H9 (cell line): ENCODE data around the gene KCNG2. TPM values are rescaled to one million over a fixed set of nuclear protein-coding genes. Genes with fewer than 3 reads are reported as not detected.

Experiments used
- DNase-seq: peaks from one replicate; pipeline ENCODE4 v3.0.0-alpha.2; 2017
- H2AFZ ChIP-seq: one replicate; pipeline ENCODE4 v1.6.1; 2013; ENCODE audit warnings: mild to moderate bottlenecking, low read length, control low read depth, moderate library complexity
- H2AK5ac ChIP-seq: 2 replicates; pipeline ENCODE4 v1.6.1; 2013; ENCODE audit warnings: low read length, control low read depth, mixed read lengths; ENCODE audit not compliant: insufficient read length
- H2BK120ac ChIP-seq: one replicate; pipeline ENCODE4 v1.6.1; 2013; ENCODE audit warnings: low read depth, mild to moderate bottlenecking, low read length, control low read depth, inconsistent platforms; ENCODE audit not compliant: poor library complexity, severe bottlenecking
- H2BK12ac ChIP-seq: 2 replicates; pipeline ENCODE4 v1.6.1; 2013; ENCODE audit warnings: low read length, control low read depth, mixed read lengths, low read depth; ENCODE audit not compliant: insufficient read length
- H2BK15ac ChIP-seq: 2 replicates; pipeline ENCODE4 v1.6.1; 2013; ENCODE audit warnings: low read depth, low read length, control low read depth
- H2BK20ac ChIP-seq: one replicate; pipeline ENCODE4 v1.6.1; 2013; ENCODE audit warnings: low read depth, mild to moderate bottlenecking, low read length, control low read depth, inconsistent platforms; ENCODE audit not compliant: poor library complexity, severe bottlenecking
- H2BK5ac ChIP-seq: 2 replicates; pipeline ENCODE4 v1.6.1; 2013; ENCODE audit warnings: low read length, control low read depth, mixed read lengths; ENCODE audit not compliant: insufficient read length
- H3K14ac ChIP-seq: 2 replicates; pipeline ENCODE4 v1.6.1; 2013; ENCODE audit warnings: low read length, control low read depth; ENCODE audit not compliant: insufficient read depth
- H3K18ac ChIP-seq: 2 replicates; pipeline ENCODE4 v1.6.1; 2013; ENCODE audit warnings: low read depth, mild to moderate bottlenecking, mixed read lengths, low read length, control low read depth; ENCODE audit not compliant: insufficient read length
- H3K23ac ChIP-seq: 2 replicates; pipeline ENCODE4 v1.6.1; 2013; ENCODE audit warnings: low read length, control low read depth, mixed read lengths, low read depth; ENCODE audit not compliant: insufficient read length
- H3K23me2 ChIP-seq: 2 replicates; pipeline ENCODE4 v1.6.1; 2013; ENCODE audit warnings: low read depth, mild to moderate bottlenecking, mixed read lengths, low read length, control low read depth; ENCODE audit not compliant: insufficient read length, poor library complexity, severe bottlenecking
- H3K27ac ChIP-seq: 2 replicates; pipeline ENCODE4 v1.5.1; 2013; ENCODE audit warnings: low read length, control low read depth, mixed read lengths, low read depth; ENCODE audit not compliant: insufficient read length
- H3K27me3 ChIP-seq: 2 replicates; pipeline ENCODE4 v1.6.1; 2013; ENCODE audit warnings: low read length, control low read depth, inconsistent platforms; ENCODE audit not compliant: insufficient read depth
- H3K4ac ChIP-seq: 2 replicates; pipeline ENCODE4 v1.6.1; 2013; ENCODE audit warnings: low read depth, mild to moderate bottlenecking, control low read depth, inconsistent platforms, low read length, moderate library complexity
- H3K4me1 ChIP-seq: 2 replicates; pipeline ENCODE4 v1.6.1; 2013; ENCODE audit warnings: low read length, control low read depth, inconsistent platforms; ENCODE audit not compliant: insufficient read depth
- H3K4me2 ChIP-seq: 2 replicates; pipeline ENCODE4 v1.6.1; 2013; ENCODE audit warnings: low read length, control low read depth, mixed read lengths; ENCODE audit not compliant: insufficient read length, insufficient read depth
- H3K56ac ChIP-seq: 2 replicates; pipeline ENCODE4 v1.6.1; 2013; ENCODE audit warnings: low read depth, mild to moderate bottlenecking, mixed read lengths, low read length, control low read depth; ENCODE audit not compliant: insufficient read length
- H3K79me1 ChIP-seq: 2 replicates; pipeline ENCODE4 v1.6.1; 2013; ENCODE audit warnings: low read depth, mild to moderate bottlenecking, moderate library complexity, low read length, control low read depth, inconsistent platforms; ENCODE audit not compliant: insufficient read depth, poor library complexity, severe bottlenecking
- H3K79me2 ChIP-seq: 2 replicates; pipeline ENCODE4 v1.6.1; 2013; ENCODE audit warnings: low read length, control low read depth, inconsistent platforms; ENCODE audit not compliant: insufficient read depth
- H3K9ac ChIP-seq: 2 replicates; pipeline ENCODE4 v1.6.1; 2013; ENCODE audit warnings: low read length, control low read depth, mixed read lengths; ENCODE audit not compliant: insufficient read length; ENCODE audit errors: extremely low read depth
- H3K9me3 ChIP-seq: one replicate; pipeline ENCODE4 v1.6.1; 2013; ENCODE audit warnings: low read depth, low read length, inconsistent platforms; ENCODE audit not compliant: control insufficient read depth
- H3T11ph ChIP-seq: one replicate; pipeline ENCODE4 v1.6.1; 2013; ENCODE audit warnings: mild to moderate bottlenecking, low read length, control low read depth, inconsistent platforms
- H4K20me1 ChIP-seq: one replicate; pipeline ENCODE4 v1.6.1; 2013; ENCODE audit not compliant: control insufficient read depth, insufficient read length, insufficient read depth
- H4K5ac ChIP-seq: 2 replicates; pipeline ENCODE4 v1.6.1; 2013; ENCODE audit warnings: low read depth, mild to moderate bottlenecking, mixed read lengths, low read length, control low read depth; ENCODE audit not compliant: insufficient read length
- H4K8ac ChIP-seq: replicated peaks from 2 replicates; pipeline ENCODE4 v1.6.1; 2013; ENCODE audit warnings: low read length, control low read depth, mixed read lengths, low read depth; ENCODE audit not compliant: insufficient read length
- H4K91ac ChIP-seq: 2 replicates; pipeline ENCODE4 v1.6.1; 2013; ENCODE audit warnings: low read depth, mild to moderate bottlenecking, moderate library complexity, mixed read lengths, low read length, control low read depth; ENCODE audit not compliant: insufficient read length
- H3K27ac Mint-ChIP-seq, 3 experiments: 2 replicates in 2 of 3; 3 replicates in 1 of 3; pipeline ENCODE4 v1.8.0; 2020 to 2021; ENCODE audit warnings: mixed read lengths in 3 of 3, mild to moderate bottlenecking in 1 of 3, moderate library complexity in 1 of 3
- H3K27me3 Mint-ChIP-seq: 2 replicates; pipeline ENCODE4 v1.8.0; 2021; ENCODE audit warnings: low read depth, mild to moderate bottlenecking, moderate library complexity, mixed read lengths
- H3K36me3 Mint-ChIP-seq, 3 experiments: 2 replicates in 2 of 3; 3 replicates in 1 of 3; pipeline ENCODE4 v1.8.0; 2020 to 2021; ENCODE audit warnings: low read depth in 3 of 3, mixed read lengths in 3 of 3; ENCODE audit not compliant: insufficient read depth in 1 of 3
- H3K4me1 Mint-ChIP-seq, 2 experiments: 2 replicates each; pipeline ENCODE4 v1.8.0; 2020; ENCODE audit warnings: mixed read lengths in 2 of 2
- H3K4me3 Mint-ChIP-seq, 2 experiments: 2 replicates in 1 of 2; 3 replicates in 1 of 2; pipeline ENCODE4 v1.8.0; 2020 to 2021; ENCODE audit warnings: mild to moderate bottlenecking in 2 of 2, mixed read lengths in 2 of 2, moderate library complexity in 1 of 2
- H3K9me3 Mint-ChIP-seq, 2 experiments: 2 replicates in 1 of 2; 3 replicates in 1 of 2; pipeline ENCODE4 v1.8.0; 2020; ENCODE audit warnings: mild to moderate bottlenecking in 2 of 2, mixed read lengths in 2 of 2, moderate library complexity in 1 of 2
- CTCF ChIP-seq: fragments of 200-600 bp; sonication (generic); conservative IDR thresholded peaks from 3 replicates; pipeline ENCODE4 v1.8.0; 2021; ENCODE audit warnings: antibody characterized with exemption, mild to moderate bottlenecking
- WGBS: extraction: QIAGEN DNeasy Blood & Tissue Kit; methylation state at CpG from one replicate; pipeline ENCODE4 v1.1.7; 2013; ENCODE audit warnings: missing lambda C conversion rate, low lambda C conversion rate, mixed read lengths; ENCODE audit not compliant: insufficient read length; ENCODE audit errors: extremely low coverage; 5-methylcytosine and 5-hydroxymethylcytosine counted together
- long read RNA-seq: library from polyadenylated mRNA; unstranded; transcript quantifications from one replicate; pipeline ENCODE4 v2.0.0, GENCODE V29; 2020
- total RNA-seq: library from RNA; stranded (reverse); gene quantifications from 2 replicates; pipeline ENCODE4 v1.2.1, GENCODE V29; 2021

Gene KCNG2
- 0.15 TPM in 1 of 2 replicates, not detected in the other for total RNA-seq
- long read RNA-seq, partial matches to known transcripts, result 0 of 1 reads
- long read RNA-seq, other reads (novel, unspliced or antisense), result 1 of 1 reads

- Histone ChIP-seq H2BK120ac (no peak within 1 kb of the TSS), H4K91ac (no peak within 1 kb of the TSS), H3K9me3 (no peaks in the 10 kb centered on the region), H3K23ac (no peak within 1 kb of the TSS), H3K9ac (no peak within 1 kb of the TSS), H3K4me1 (no peaks in the 10 kb centered on the region; the same call in 1 of the 2 replicates), H4K5ac (no peak within 1 kb of the TSS), H3K23me2 (peaks cover 3% of the 10 kb centered on the region), H3K18ac (no peak within 1 kb of the TSS), H2BK15ac (no peak within 1 kb of the TSS), H2AK5ac (no peak within 1 kb of the TSS), H2AFZ (no peak within 1 kb of the TSS), H4K20me1 (no peaks in the 10 kb centered on the region), H4K8ac (no peak within 1 kb of the TSS), H3K56ac (no peak within 1 kb of the TSS), H2BK5ac (no peak within 1 kb of the TSS), H3K79me2 (no peaks in the 10 kb centered on the region), H3K27ac (no peak within 1 kb of the TSS), H3K79me1 (no peaks in the 10 kb centered on the region), H2BK20ac (no peak within 1 kb of the TSS), H2BK12ac (no peak within 1 kb of the TSS), H3K4ac (no peak within 1 kb of the TSS), H3K4me2 (peak within 1 kb of the TSS; percentile 39), H3K14ac (no peak within 1 kb of the TSS), H3T11ph (no peak within 1 kb of the TSS), H3K27me3 (peaks cover 26% of the 10 kb centered on the region; the same call in 1 of the 2 replicates)
- WGBS, result no CpG with 5 or more reads among the region's 92 CpGs
- Mint-ChIP-seq H3K27ac (no peak within 1 kb of the TSS), H3K4me3 (peak within 1 kb of the TSS; percentile 54 to 78), H3K36me3 (no peaks in the 10 kb centered on the region), H3K27me3 (peaks cover 74% of the 10 kb centered on the region), H3K9me3 (peaks cover 3% of the 10 kb centered on the region in 2 experiments; a peak in 2 of 5 replicates), H3K4me1 (peaks cover 13 to 15% of the 10 kb centered on the region in 2 experiments)
- peak; percentile 52 for DNase-seq
- TF ChIP-seq CTCF, result peak; percentile 43; the same call in 2 of the 3 replicates
These were observed at the start of gene KCNG2 for GRCh38 chr18:79797518-79798345. Gene KCNG2, plus strand, starts transcription at chr18:79797938. Its CDS starts 65,730 bp downstream, at chr18:79863668.
